Measurements from ENCODE around the gene MID1.
A peak's percentile ranks its signal among the peaks of the same experiment; 100 is the strongest.
"Not testable (repeated sequence)": the region's sequence is repeated elsewhere in the genome, so short reads cannot be mapped to it uniquely, and the experiment has no call there.

MID1 gene

DNA sequence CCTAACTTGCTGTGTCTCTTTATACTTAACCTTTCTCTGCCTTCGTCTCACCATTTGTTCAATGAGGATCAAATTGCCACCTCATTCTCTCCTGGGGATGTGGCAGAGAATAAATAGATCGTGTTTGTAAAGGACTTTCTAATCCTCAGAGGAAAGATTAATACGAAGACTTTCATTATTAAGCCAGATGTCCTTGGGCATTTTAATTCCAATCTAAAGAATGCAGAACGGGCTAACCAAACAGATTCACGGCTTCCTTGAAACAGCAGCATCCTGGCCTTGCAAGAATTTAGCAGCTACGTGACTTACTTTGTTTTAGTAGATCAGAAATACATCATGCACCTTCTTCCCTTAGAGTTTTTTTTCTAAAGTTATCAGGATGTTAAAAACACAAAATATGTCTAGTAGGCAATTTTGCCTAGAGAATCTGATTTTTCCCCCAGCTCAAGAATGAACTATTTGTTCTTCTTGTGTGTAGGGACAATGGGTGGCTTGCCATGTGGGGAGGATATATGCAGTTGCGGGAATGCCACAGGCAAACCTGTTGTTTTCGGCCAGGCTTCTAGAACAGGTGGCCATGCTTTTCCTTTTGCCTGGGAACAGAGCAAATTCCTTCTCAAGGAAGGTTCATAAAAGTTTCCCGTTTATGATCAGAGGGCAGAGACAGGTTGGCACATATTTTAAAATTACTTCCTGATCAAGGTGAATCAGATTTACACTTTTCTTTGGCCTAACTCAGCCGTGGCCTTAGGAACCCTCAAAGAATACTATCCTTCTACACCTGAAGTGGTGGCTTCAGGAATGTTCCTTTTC lies 3.0 kb downstream of the MID1 start:
- peak; percentile 1 for DNase-seq

DNA sequence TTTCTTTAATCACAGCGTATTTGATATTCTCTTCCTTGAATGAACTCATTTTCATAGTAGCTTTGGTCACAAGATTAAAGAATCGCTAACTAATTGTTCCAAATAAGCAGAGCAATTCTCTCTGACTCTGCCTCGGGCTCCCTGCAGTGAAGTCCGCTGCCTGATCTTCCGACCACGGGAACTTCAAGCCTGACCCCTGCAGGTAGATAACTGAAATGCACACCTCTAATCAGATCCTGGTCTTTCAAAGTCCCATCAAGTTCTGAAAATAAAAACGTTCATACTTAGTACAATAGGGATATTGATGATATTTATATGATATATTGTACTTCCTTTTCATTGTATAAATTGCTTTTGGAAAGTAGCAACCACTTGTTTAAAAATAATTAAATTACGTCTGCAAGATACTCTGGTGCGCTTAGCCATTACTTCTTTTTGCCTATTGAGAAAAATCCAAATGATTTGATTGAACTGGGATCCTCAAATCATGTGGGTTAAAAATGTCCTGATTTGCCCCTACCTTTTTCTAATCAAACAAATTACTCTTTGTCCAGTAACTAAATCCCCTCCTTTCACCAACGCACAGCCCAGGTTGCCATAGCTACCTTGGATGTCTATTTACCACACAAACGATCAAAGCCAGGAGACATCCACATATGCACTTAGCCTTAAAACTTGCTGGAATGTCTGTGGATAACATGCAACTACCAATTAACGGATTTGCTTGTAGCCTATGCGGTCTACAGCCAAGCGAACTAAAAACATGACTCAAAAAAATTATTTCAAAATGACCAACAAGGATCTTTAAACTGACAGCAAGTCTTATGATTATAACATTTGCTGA lies 4.2 kb downstream of the MID1 start:
- peak; percentile 57 for DNase-seq

GRCh38 chrX:10612215-10612614 lies 8.2 kb downstream of the MID1 start:
- DNase-seq, result no peak

DNA sequence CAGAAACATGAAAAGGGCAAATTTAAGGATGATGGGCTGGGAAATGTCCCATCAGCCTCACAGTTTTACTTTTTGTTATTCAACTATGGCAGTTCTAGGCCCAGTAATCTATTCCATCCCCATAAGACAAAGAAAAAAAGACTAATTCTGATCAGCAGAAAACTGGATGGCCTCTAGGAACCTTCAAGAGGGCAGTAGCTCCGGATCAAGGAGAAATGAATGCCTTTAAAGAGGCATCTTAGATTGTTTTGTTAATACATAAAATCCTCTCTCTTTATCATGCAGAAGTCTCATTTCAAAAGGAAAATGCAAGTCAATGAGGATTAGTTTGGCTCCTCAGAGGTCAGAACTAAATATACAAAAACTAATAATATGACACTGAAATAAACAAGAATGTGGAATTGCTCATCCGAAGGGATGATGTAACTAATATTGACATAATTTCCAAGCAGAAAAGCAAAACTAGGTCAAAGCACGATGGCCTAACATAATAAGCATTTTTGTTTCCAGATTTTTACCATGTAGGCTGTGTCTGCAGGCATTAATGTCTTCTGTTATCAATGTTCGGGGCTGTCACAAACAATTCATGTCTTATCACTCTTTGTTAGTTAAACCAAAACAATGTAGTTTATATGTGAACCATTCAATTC lies 8.8 kb downstream of the MID1 start:
- DNase-seq, result no peak

GRCh38 chrX:10608099-10608498 lies 12.3 kb downstream of the MID1 start:
- no peak for DNase-seq

- DNase-seq, result no peak
Measured at GRCh38 chrX:10607233-10607632, 13.2 kb downstream of the MID1 start.

- DNase-seq, result no peak
Measured at GRCh38 chrX:10603612-10604011, 16.8 kb downstream of the MID1 start.

DNA sequence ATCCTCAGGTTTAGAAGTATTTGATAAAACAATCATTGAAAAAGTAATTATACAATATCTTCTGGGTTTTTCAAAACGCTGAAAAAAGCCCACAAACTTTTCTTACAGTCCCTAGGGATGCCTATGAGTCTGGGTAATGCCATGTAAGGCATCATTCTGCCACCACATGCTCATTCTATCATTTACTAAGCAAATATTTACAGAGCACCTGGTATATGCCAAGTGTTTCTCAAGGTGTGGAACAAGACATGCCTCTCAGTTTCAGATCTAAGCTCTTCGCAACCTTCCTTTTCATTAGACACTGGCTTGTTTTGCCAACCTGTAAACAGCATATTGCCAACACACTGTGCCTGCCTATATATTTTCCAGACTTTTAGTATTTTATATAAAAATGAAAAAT lies 17.7 kb downstream of the MID1 start:
- peak; percentile 5 for DNase-seq

DNA sequence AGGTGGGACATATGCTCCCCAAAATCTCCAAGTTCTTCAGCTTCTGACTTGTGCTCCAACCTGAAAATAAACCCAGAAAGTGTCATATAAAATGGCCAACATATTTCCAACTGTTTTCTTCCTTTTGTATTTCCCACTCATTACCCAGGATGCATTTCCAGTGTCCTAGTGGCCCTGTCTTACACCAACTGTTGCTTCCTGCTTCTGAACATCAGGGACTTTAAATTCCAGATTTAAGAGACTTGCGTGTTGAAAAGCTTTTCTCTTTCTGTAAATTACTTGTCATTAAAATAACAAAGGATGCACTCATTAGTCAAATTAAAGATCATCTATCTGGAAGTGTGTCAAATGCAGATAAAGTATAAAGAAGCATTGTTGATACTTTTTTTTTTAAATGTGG lies 19.9 kb downstream of the MID1 start:
- no peak for DNase-seq

GRCh38 chrX:10598540-10598939 lies 21.8 kb downstream of the MID1 start:
- DNase-seq, result no peak

- peak; percentile 21 for DNase-seq
Measured at GRCh38 chrX:10597871-10598270, 22.5 kb downstream of the MID1 start.

GRCh38 chrX:10591363-10592335 lies 28.7 kb downstream of the MID1 start:
- no peak for DNase-seq

DNA sequence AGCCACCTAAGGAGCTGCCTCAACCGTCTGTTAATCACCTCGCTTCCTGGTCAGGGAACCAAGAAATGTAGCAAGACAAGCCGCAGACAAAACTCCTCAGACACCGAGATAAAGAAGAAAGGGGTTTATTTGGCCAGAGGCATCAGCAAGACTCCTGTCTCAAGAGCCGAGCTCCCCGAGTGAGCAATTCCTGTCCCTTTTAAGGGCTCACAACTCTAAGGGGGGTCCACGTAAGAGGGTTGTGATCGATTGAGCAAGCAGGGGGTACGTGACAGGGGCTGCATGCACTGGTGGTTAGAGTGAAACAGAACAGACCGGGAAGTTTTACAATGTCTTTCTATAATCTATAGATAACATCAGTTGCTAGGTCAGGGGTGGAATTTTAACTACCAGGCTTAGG lies 30.6 kb downstream of the MID1 start:
- not testable (repeated sequence) for DNase-seq

- DNase-seq, result no peak
Measured at GRCh38 chrX:10589098-10589497, 31.3 kb downstream of the MID1 start.

GRCh38 chrX:10584882-10585281 lies 35.5 kb downstream of the MID1 start:
- DNase-seq, result not testable (repeated sequence)

- no peak for DNase-seq
Measured at GRCh38 chrX:10582945-10583344, 37.4 kb downstream of the MID1 start.

GRCh38 chrX:10582215-10582733 lies 38.1 kb downstream of the MID1 start:
- peak; percentile 1 for DNase-seq

- peak; percentile 20 for DNase-seq
Measured at GRCh38 chrX:10579112-10580011, 41.0 kb downstream of the MID1 start.

DNA sequence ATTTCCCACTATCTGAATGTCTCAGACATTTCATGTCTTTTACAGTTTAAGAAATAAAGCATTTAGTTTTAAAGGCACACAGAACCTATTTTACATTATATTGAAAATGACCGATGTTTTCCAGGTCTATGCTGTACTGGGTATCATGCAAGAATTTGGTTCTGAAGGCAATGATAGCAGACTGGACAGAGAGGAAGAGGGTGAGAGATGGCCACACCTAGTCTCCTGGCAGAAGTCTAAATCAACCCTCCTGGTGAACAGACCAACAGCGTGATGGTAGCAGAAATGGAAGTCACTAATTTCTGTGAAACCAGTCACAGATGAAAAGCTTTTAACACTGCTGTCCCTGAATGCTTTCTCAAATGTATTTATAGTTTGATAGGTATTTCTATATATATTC lies 41.9 kb downstream of the MID1 start:
- DNase-seq, result no peak

GRCh38 chrX:10577853-10578252 lies 42.5 kb downstream of the MID1 start:
- no peak for DNase-seq
